K562 (cell line): ENCODE data around the gene SLC25A26. TPM values are rescaled to one million over a fixed set of nuclear protein-coding genes. Genes with fewer than 3 reads are reported as not detected.

ENCODE experiments used
- ATAC-seq: fragments of 200-7000 bp; cut with Tn5 transposase; 3 replicates; pipeline ENCODE4 v1.9.1; 2020; ENCODE audit warnings: moderate library complexity
- BruUV-seq: library from RNA; stranded (reverse); fragments of 400-500 nt; replicated peaks from 2 replicates; lab custom pipeline; 2021; lab: Mats Ljungman, UMichigan
- CTCF ChIA-PET: fragments of 300-600 bp; formaldehyde crosslinking; extraction: SDS; loops from one replicate; lab custom pipeline; 2021; ENCODE audit warnings: low intra/inter-chr PET ratio; lab: Yijun Ruan, JAX
- POLR2A ChIA-PET: fragments of 300-600, 350-650 bp; sonication (Branson Sonifier 250); formaldehyde crosslinking; extraction: SDS; loops from one replicate; lab custom pipeline; 2021; ENCODE audit warnings: antibody characterized with exemption, inconsistent platforms; lab: Yijun Ruan, JAX
- DNase-seq, 4 experiments: peaks; one replicate each; pipeline versions ENCODE4 v3.0.0 to v3.0.0-alpha.2; 2011 to 2018; ENCODE audit warnings: low spot score in 3 of 4, mixed read lengths in 3 of 4; ENCODE audit errors: extremely low read depth in 1 of 4
- FAIRE-seq: peaks from 2 replicates; lab custom pipeline; 2011; peaks lifted over from hg19 to GRCh38; lab: Jason Lieb, UNC
- H2AFZ ChIP-seq: 2 replicates; pipeline ENCODE4 v1.6.0; 2011; ENCODE audit warnings: low read depth, low read length, control low read depth, inconsistent platforms
- H3K27ac ChIP-seq: fragments of 200-600 bp; 3 replicates; pipeline ENCODE4 v1.8.0; 2011; ENCODE audit warnings: low read depth, mild to moderate bottlenecking, control low read depth, inconsistent platforms, low read length, moderate library complexity, mixed read lengths; ENCODE audit errors: extremely low read depth
- H3K27me3 ChIP-seq, 2 experiments: fragments of 300-600 bp in 1 of 2; 2 replicates in 1 of 2; 3 replicates in 1 of 2; pipeline versions ENCODE4 v1.6.0 to v1.8.0; 2011; ENCODE audit warnings: inconsistent platforms in 2 of 2, low read length in 2 of 2, mild to moderate bottlenecking in 1 of 2, mixed read lengths in 1 of 2, moderate library complexity in 1 of 2; ENCODE audit not compliant: control insufficient read depth in 2 of 2, insufficient read depth in 2 of 2
- H3K36me3 ChIP-seq: fragments of 300-600 bp; 3 replicates; pipeline ENCODE4 v1.8.0; 2011; ENCODE audit warnings: mild to moderate bottlenecking, low read length, inconsistent platforms; ENCODE audit not compliant: control insufficient read depth, insufficient read depth
- H3K4me1 ChIP-seq, 2 experiments: fragments of 200-600 bp in 1 of 2; replicated peaks in 1 of 2; 2 replicates in 1 of 2; 3 replicates in 1 of 2; pipeline versions ENCODE4 v1.5.1 to v1.8.0; 2011; ENCODE audit warnings: inconsistent platforms in 2 of 2, low read length in 2 of 2, mild to moderate bottlenecking in 1 of 2, mixed read lengths in 1 of 2, moderate library complexity in 1 of 2; ENCODE audit not compliant: control insufficient read depth in 2 of 2, insufficient read depth in 2 of 2
- H3K4me2 ChIP-seq: 2 replicates; pipeline ENCODE4 v1.6.1; 2011; ENCODE audit warnings: low read length, control low read depth, inconsistent platforms, mixed read lengths; ENCODE audit not compliant: insufficient read depth
- H3K4me3 ChIP-seq: fragments of 200-600 bp; sonication (generic), shearing (Covaris generic); 2 replicates; pipeline ENCODE4 v1.5.1; 2016; ENCODE audit warnings: control low read depth, inconsistent platforms
- H3K79me2 ChIP-seq: fragments of 200-600 bp; 3 replicates; pipeline ENCODE4 v1.8.0; 2011; ENCODE audit warnings: low read length, inconsistent platforms; ENCODE audit not compliant: control insufficient read depth, insufficient read depth
- H3K9ac ChIP-seq, 2 experiments: 2 replicates each; pipeline versions ENCODE4 v1.6.0 to v1.6.1; 2011; ENCODE audit warnings: low read depth in 2 of 2, low read length in 2 of 2, control low read depth in 1 of 2, inconsistent platforms in 1 of 2, mild to moderate bottlenecking in 1 of 2, mixed read lengths in 1 of 2; ENCODE audit not compliant: insufficient read depth in 1 of 2
- H3K9me1 ChIP-seq: one replicate; pipeline ENCODE4 v1.6.0; 2011; ENCODE audit warnings: inconsistent platforms, mild to moderate bottlenecking, low read length, moderate library complexity; ENCODE audit not compliant: control insufficient read depth, insufficient read depth
- H3K9me3 ChIP-seq: replicated peaks from 2 replicates; pipeline ENCODE4 v1.5.1; 2011; ENCODE audit warnings: low read depth, low read length, inconsistent platforms; ENCODE audit not compliant: control insufficient read depth, insufficient read depth
- H4K20me1 ChIP-seq: replicated peaks from 2 replicates; pipeline ENCODE4 v1.6.1; 2011; ENCODE audit warnings: low read length, inconsistent platforms, mixed read lengths; ENCODE audit not compliant: control insufficient read depth, insufficient read depth
- ATF3 ChIP-seq, 2 experiments: fragments of 450-650 bp in 1 of 2; sonication (generic) in 1 of 2; formaldehyde crosslinking in 1 of 2; IDR thresholded peaks in 1 of 2; conservative IDR thresholded peaks in 1 of 2; 2 replicates each; pipeline versions ENCODE4 v1.6.1 to v1.8.1; 2016 to 2023; ENCODE audit warnings: mild to moderate bottlenecking in 2 of 2, moderate library complexity in 2 of 2, inconsistent platforms in 1 of 2, missing genetic modification reagents in 1 of 2
- BACH1 ChIP-seq: fragments of 200-800 bp; sonication (Bioruptor generic); IDR thresholded peaks from 2 replicates; pipeline ENCODE4 v1.6.1; 2016; ENCODE audit warnings: missing genetic modification characterization, missing compliant biosample characterization
- BHLHE40 ChIP-seq: IDR thresholded peaks from 2 replicates; pipeline ENCODE4 v1.6.1; 2011; ENCODE audit warnings: low read length, improper control_type of control experiment
- CBX2 ChIP-seq: fragments of 200-600 bp; sonication (generic); IDR thresholded peaks from one replicate; pipeline ENCODE4 v1.6.1; 2012; ENCODE audit warnings: mild to moderate bottlenecking, low read length, inconsistent platforms; ENCODE audit not compliant: insufficient read depth, poor library complexity, severe bottlenecking
- CLOCK ChIP-seq: fragments of 250-450 bp; sonication (Bioruptor Pico); IDR thresholded peaks from 2 replicates; pipeline ENCODE4 v1.4.0; 2020; ENCODE audit warnings: mild to moderate bottlenecking, moderate library complexity, borderline replicate concordance
- HINFP ChIP-seq: fragments of 450-650 bp; conservative IDR thresholded peaks from 2 replicates; pipeline ENCODE4 v1.6.1; 2016; ENCODE audit warnings: missing genetic modification characterization, low read depth, mild to moderate bottlenecking, control low read depth, missing compliant biosample characterization
- L3MBTL2 ChIP-seq: fragments of 450-650 bp; IDR thresholded peaks from 2 replicates; pipeline ENCODE4 v1.6.1; 2016; ENCODE audit warnings: mild to moderate bottlenecking, moderate library complexity
- NR1H2 ChIP-seq: sonication (generic); formaldehyde crosslinking; IDR thresholded peaks from 2 replicates; pipeline ENCODE4 v1.4.0; 2020; ENCODE audit warnings: mild to moderate bottlenecking, missing genetic modification reagents
- SMAD1 ChIP-seq: fragments of 150-350 bp; IDR thresholded peaks from 2 replicates; pipeline ENCODE4 v1.6.1; 2014; ENCODE audit warnings: low read length, low read depth; ENCODE audit not compliant: partially characterized antibody
- ZBTB26 ChIP-seq: fragments of 450-650 bp; formaldehyde crosslinking; IDR thresholded peaks from 2 replicates; pipeline ENCODE4 v1.4.0; 2022; ENCODE audit warnings: missing genetic modification characterization
- ZNF655 ChIP-seq: fragments of 250-450 bp; sonication (Bioruptor Pico); IDR thresholded peaks from 2 replicates; pipeline ENCODE4 v1.5.0; 2021
- ZNF830 ChIP-seq: fragments of 250-450 bp; sonication (Bioruptor Pico); IDR thresholded peaks from 2 replicates; pipeline ENCODE4 v1.5.0; 2021; ENCODE audit warnings: mild to moderate bottlenecking
- WGBS: fragments of 100-300 bp; shearing (Covaris generic); methylation state at CpG from one replicate; pipeline ENCODE4 v1.1.6; 2016; ENCODE audit warnings: low coverage, mixed read lengths; ENCODE audit not compliant: insufficient coverage; ENCODE audit errors: missing lambda C conversion rate; 5-methylcytosine and 5-hydroxymethylcytosine counted together
- in situ Hi-C: fragments of 300-500 bp; cut with MboI; formaldehyde crosslinking; loops from 4 replicates; pipeline ENCODE4 v1.15.0; 2018; ENCODE audit warnings: inconsistent platforms, mixed read lengths
- intact Hi-C: fragments of 100-400 bp; cut with micrococcal nuclease; formaldehyde crosslinking; loops from 2 replicates; pipeline ENCODE4 v1.14.2; 2022
- polyA plus RNA-seq, 8 experiments: library from polyadenylated mRNA; depleted of rRNA in 4 of 8; stranded (reverse) in 5 of 8; unstranded in 3 of 8; fragments of >200 nt; fragmentation: Nextera tagmentation in 2 of 8; fragmentation: Illumina TruSeq in 1 of 8; extraction: Ambion mirVana in 2 of 8; extraction: Trizol in 1 of 8; gene quantifications; 2 replicates each; pipeline versions ENCODE4 v1.2.1 to v1.2.3, GENCODE V29; 2011 to 2014; ENCODE audit warnings: inconsistent platforms in 1 of 8, missing spikeins in 1 of 8
- total RNA-seq, 7 experiments: library from RNA; depleted of rRNA in 6 of 7; stranded (reverse); fragments of >200 nt in 6 of 7; fragmentation: Illumina TruSeq in 2 of 7; extraction: Trizol in 2 of 7; gene quantifications; 2 replicates each; pipeline versions ENCODE4 v1.2.1 to v1.2.3, GENCODE V29; 2011 to 2021; ENCODE audit warnings: low replicate concordance in 1 of 7

Gene SLC25A26
- total and polyA plus RNA-seq, 9 of the 15 experiments (the other 6 are each of a cell fraction or from before 2014, with no cell fraction given) = 7.2 to 29.1 (median 12.6) TPM

- Histone ChIP-seq H3K4me2 (no peak overlapping the region), H3K9me1 (no peaks in the 10 kb centered on the region), H3K27ac (no peak overlapping the region), H3K4me3 (no peak overlapping the region), H3K9me3 (no peaks in the 10 kb centered on the region), H3K36me3 (no peaks in the 10 kb centered on the region), H2AFZ (no peak overlapping the region), H4K20me1 (no peaks in the 10 kb centered on the region; the same call in 1 of the 2 replicates), H3K27me3 (peaks cover 0 to 26% of the 10 kb centered on the region in 2 experiments; a peak in 3 of 5 replicates), H3K4me1 (no peaks in the 10 kb centered on the region), H3K9ac (no peak overlapping the region), H3K79me2 (no peaks in the 10 kb centered on the region)
- ChIA-PET POLR2A (no interaction called here), CTCF (no interaction called here)
- FAIRE-seq (no peak), ATAC-seq (no peak), DNase-seq (no peak)
- 6% methylated on average over 8 of the region's 12 CpGs for WGBS
- intact Hi-C loops = no loop called here
- no TSS peak for BruUV-seq
- in situ Hi-C loops = no loop called here
- TF ChIP-seq L3MBTL2 (no peak), SMAD1 (no peak), ZNF830 (CRISPR knock-in tag) (no peak), NR1H2 (CRISPR knock-in tag) (no peak), CBX2 (no peak), CLOCK (CRISPR knock-in tag) (no peak), ZBTB26 (CRISPR knock-in tag) (no peak), ATF3 (IDR thresholded peaks at IDR 0.05) (no peak), ATF3 (CRISPR knock-in tag; conservative IDR thresholded peaks at IDR 0.05) (no peak), BHLHE40 (no peak), BACH1 (tag) (no peak), HINFP (no peak), ZNF655 (no peak)
These were observed 197.7 kb downstream of the SLC25A26 start for GRCh38 chr3:66418475-66418931.
